Mesenteric fat pad (tissue), 1 donor: ENCODE results near the gene PDE2A. TPM values are rescaled to one million over a fixed set of nuclear protein-coding genes. Genes with fewer than 3 reads are reported as not detected.

Source experiments
- DNase-seq: peaks from one replicate; pipeline ENCODE4 v3.0.0-alpha.2; 2020; ENCODE audit warnings: low spot score
- total RNA-seq: library from RNA; stranded (reverse); fragmentation: NEBNext Ultra II Directional; extraction: Animal tissue kit (Norgen Biotek cat#: 25700); gene quantifications from one replicate; pipeline ENCODE4 v1.2.1, GENCODE V29; 2021
- donor health status: DM: yes; HTN: yes; CAD: no.

The PDE2A gene
- total RNA-seq, 1 donor from 2014 or later, result 125 TPM

GRCh38 chr11:72616655-72617054, 57.6 kb downstream of the PDE2A start:
- no peak for DNase-seq

- DNase-seq, result no peak
These were observed 58.9 kb downstream of the PDE2A start for GRCh38 chr11:72615329-72615728.

GRCh38 chr11:72614381-72614780, 59.8 kb downstream of the PDE2A start:
- no peak for DNase-seq

- DNase-seq, result no peak
These were observed 60.2 kb downstream of the PDE2A start for GRCh38 chr11:72613977-72614376.

GRCh38 chr11:72613450-72613849, 60.8 kb downstream of the PDE2A start:
- DNase-seq, result no peak

GRCh38 chr11:72609476-72609875, 64.7 kb downstream of the PDE2A start:
- DNase-seq, result no peak

- DNase-seq, result no peak
These were observed 65.2 kb downstream of the PDE2A start for GRCh38 chr11:72609045-72609444.

- DNase-seq, result no peak
These were observed 66.7 kb downstream of the PDE2A start for GRCh38 chr11:72607496-72607895.

- DNase-seq, result no peak
These were observed 67.3 kb downstream of the PDE2A start for GRCh38 chr11:72606748-72607468.

GRCh38 chr11:72605973-72606747, 68.1 kb downstream of the PDE2A start:
- no peak for DNase-seq

GRCh38 chr11:72604256-72604655, 70.0 kb downstream of the PDE2A start:
- no peak for DNase-seq

- DNase-seq, result no peak
These were observed 71.8 kb downstream of the PDE2A start for GRCh38 chr11:72602250-72602904.

- no peak for DNase-seq
These were observed 73.7 kb downstream of the PDE2A start for GRCh38 chr11:72600557-72600956.

GRCh38 chr11:72599325-72600117, 74.7 kb downstream of the PDE2A start:
- no peak for DNase-seq

- no peak for DNase-seq
These were observed 75.3 kb downstream of the PDE2A start for GRCh38 chr11:72598906-72599305.

- no peak for DNase-seq
These were observed 75.8 kb downstream of the PDE2A start for GRCh38 chr11:72598466-72598865.

- no peak for DNase-seq
These were observed 76.5 kb downstream of the PDE2A start for GRCh38 chr11:72597721-72598120.

- no peak for DNase-seq
These were observed 78.9 kb downstream of the PDE2A start for GRCh38 chr11:72595292-72595684.

- no peak for DNase-seq
These were observed 79.5 kb downstream of the PDE2A start for GRCh38 chr11:72594493-72595291.

- DNase-seq, result no peak
These were observed 81.3 kb downstream of the PDE2A start for GRCh38 chr11:72592698-72593495.
